ENCODE measurements around the gene PRSS56.
A peak's percentile ranks its signal among the peaks of the same experiment; 100 is the strongest.

The PRSS56 gene

DNA sequence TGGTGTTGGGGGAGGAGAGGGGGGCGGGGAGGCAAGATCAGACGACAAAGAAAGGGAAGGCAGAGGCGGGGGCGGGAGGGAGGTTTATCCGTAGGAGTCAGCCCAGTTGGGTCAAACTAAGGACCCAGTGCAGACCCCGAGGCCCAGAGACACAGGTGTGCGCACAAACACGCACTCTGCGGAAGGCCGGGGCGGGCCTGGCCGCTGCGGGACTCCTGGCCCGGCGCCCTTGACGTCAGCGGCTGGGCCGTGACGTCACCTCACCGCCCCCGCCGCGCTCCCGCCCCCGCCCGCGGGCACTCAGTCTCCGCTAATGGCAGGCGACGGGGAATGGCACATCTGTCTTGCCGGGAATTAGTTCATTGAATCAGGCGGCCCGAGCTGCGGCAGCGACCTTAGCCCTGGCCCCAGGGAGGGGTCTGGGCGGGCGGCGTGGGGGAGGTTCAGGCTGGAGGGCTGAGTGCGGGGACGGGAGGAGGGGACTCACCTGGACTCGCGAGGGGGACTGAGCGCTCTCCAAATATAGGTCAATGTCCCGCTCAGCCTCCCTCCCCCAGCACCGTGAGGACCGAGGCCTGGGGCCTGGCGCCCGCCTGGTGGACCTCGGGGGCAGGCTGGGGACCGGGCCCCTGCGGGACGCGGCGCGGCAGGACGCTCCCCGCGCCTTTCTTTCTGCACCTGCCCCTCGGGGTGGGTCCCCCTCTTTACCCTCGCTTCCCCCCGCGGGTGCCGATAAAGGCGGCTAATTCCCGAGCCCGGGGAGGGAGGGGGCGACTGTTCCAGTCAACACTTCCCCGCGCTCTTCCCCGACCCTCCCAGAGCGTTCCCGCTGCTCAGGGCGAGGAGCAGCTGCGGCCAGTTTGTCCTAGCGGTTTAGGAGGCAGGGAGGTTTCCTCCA lies 17.0 kb upstream of the PRSS56 start:
- peak; percentile 10 for DNase-seq

DNA sequence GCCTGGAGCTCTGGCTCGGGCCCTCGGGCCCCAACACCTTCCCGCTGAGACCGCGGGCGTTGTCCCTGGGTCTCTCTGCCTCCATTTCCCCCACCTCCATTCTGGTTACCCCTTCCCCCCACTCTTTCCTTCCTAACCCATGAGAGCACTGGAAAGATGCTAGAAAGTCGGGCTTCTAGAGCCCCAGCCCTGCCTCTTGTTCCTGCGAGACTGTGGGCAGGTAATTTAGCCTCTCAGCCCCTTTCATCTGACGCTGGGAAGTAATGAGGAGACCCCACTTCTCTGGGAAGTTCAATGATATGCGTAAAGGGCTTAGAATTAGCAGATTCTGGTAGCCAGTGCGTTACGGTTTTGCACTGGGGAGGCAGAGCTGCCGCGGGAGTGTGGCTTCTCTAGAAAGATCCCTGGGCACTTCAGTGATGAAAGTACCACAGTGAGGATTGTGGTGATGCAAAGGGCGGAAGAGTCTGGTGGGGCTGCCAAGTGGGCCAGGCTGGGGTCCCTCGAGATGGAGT lies 16.3 kb upstream of the PRSS56 start:
- no peak for DNase-seq

DNA sequence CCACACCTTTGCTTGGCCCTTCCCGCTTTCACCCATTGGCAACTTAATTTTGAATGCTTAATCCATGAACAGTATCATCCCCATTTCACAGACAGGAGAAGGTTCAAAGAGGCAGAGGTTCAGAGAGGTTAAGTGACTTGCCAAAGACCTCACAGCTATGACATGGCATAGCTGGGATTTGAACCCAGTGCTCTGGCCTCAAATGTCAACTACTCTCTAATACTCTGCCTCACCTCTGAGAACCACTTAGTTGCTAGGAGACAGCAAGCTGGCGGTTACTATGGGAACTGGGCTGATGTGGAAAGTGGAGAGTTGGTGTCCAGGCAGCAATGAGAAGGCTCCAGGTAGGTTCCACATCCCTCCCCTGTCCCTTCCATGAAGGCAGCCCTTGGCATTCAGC lies 15.8 kb upstream of the PRSS56 start:
- DNase-seq = no peak

DNA sequence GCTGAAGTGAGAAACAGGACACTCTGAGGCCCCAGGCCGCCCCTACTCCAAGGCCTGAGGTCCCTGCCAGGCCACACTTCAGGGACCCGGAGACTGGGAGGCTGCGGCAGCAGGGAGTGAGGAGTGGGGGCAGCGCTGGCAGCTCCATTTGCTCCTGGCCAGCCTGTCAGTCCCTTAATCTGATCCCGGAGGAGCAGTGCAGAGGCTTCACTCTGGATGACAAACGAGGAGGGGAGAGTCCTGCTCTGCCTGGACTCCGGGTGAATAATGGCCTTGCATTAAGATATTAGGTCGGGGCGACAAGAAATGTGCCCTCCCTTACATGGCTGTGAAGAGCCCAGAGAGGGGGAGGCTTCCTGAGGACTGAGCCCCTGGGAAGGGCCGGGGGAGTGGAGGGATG lies 14.3 kb upstream of the PRSS56 start:
- DNase-seq = no peak

DNA sequence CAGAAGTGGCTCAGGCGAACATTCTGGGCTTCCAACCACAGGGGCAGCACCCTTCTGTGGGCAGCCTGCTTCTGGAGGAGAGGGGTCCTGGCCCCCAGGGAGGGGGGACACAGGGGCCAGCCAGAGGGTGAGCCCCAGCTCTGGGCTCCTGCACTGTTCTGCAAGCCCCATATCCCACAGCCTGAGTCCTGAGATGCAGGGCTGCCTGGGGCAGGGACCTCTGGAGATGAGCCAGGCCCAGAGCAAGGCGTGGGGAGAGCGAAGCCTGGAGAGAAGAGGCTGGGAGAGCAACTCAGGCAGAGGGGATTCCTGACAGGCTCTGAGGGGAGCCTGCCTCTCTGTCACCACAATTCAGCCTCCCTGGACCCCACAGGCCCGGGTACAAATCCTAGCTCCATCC lies 13.5 kb upstream of the PRSS56 start:
- DNase-seq = no peak

DNA sequence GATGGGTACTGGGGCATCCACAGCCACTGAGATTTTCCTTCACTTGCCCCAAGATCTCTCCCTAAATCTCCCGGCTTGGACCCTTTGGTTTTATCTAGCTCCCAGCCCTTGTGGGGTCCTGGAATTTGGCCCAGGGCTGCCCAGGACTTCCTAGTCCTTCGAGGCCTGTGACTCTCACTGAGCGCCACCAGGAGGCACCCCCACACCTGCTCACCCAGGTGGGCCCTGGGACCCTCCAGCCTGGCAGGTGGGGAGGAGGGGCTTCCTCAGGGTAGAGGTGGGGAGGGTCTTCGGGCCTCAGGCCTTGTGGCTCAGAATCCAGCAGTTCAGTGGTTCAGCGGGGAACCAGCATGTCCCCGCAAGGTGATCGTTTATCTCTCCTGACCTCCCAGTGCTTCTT lies 11.9 kb upstream of the PRSS56 start:
- DNase-seq = no peak

DNA sequence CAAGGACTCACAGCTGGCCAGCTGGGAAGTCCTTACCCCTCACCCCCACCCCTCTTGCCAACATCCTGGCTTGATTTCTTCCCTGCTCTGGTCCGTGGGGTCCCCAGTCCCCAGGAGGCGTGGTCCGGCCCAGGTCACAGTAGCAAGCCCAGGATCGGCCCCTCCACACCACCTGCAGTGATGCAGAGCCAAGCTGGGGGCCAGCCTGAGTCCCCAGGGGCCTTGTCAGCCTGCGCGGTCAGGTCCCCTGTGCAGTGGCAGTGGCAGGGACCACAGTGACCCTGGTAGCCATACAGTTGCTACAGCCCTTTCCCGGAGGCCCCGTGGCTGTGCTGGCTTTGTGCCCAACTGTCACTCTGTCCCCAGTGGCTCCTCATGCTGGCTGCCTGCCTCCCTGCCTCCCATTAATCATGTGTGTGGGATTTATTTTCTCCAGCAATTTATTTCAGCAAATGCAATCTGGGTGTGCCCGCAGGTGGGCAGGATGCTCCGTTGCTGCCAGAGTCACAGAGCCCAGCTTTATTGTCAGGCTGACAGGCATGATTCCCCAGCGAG lies 8.8 kb upstream of the PRSS56 start:
- DNase-seq = no peak

DNA sequence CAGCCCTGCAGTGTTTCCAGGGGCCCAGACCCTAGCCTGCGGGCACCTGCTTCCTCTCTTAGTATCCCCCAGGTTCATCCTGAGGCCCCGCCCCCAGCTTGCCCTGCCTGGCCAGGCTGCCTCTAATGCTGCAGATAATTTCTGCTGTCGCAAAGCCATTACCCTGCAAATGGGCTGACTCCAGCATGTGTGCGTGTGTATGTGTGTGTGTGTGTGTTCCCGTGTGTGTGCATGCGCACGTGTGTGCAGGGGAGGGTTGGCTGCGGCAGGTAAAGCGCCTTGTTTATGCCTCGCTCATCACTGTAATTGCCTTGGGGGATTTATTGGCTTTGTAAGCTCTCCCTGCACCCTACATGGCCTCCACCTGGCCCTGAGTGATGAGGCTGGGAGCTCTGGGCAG lies 7.6 kb upstream of the PRSS56 start:
- DNase-seq = no peak

DNA sequence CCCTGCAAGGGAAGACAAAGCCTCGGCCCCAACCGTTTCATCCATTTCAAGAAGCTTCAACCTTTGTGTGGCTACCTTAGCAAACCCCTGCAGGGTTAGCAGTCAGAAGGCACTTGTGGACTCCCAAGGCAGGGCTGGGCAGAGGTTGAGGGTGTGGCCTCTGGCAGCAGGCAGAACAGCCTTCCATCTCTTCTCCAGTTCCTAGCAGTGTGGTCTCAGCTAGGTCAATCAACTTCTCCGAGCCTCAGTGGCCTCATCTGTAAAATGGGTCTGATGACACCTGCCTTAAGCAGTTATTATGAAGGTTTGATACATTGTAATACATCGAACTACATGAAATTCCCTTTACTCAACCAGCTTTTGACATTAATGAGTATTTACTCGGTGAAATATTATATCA lies 6.8 kb upstream of the PRSS56 start:
- no peak for DNase-seq

DNA sequence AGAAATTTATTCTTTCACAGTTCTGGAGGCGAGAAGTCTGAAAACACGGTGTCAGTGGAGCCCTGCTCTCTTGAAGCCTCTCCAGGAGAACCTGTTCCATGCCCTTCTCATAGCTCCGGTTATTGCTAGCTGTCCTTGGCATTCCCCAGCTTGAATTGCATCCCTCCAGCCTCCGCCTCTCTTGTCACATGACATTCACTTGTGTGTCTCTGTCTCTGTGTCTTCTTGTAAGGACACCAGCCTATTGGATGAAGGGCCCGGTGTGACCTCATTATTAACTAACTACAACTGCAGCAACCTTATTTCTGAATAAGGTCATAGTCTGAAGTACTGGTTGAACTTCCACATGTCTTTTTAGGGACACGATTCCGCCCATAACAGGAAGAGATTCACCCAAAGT lies 4.5 kb upstream of the PRSS56 start:
- DNase-seq = no peak

DNA sequence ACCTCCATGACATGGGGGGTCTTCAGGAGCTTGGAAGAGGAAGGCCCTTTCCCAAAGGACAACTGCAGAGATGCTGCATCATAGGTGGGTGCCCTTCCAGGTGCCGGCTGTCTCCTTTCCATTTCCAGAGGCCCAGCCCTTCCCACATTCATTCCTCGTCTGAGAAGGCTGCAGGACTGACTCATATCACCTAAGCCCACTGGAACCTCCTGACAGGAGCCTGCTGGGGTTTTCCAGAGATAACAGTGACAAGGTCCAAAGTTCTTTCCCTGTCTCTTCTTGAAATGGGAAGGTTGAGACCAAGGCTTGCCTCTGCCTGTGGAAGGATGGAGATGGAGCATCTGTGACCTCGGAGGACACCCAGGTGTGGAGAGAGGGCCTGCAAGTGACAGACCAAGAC lies 3.6 kb upstream of the PRSS56 start:
- DNase-seq = no peak

DNA sequence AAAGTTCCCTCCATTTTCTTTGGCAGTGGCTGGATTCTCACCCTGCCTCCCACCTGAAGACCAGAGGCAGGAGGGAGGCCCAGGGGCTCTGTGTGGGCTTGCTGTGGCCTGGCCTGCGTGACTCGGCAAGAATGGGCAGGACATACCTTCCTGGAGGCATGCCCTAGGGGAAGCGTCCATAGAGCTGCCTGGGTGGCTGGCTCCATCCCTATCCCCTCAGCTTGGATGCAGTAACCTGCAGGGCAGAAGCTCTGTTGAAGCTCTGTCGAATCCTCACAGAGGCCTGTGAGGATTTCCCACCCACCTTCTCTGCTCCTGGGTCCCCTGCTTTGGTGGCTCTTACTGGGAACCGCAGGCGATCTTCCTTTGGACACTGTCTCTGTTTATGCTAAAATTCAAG lies 1.3 kb upstream of the PRSS56 start:
- DNase-seq = no peak

DNA sequence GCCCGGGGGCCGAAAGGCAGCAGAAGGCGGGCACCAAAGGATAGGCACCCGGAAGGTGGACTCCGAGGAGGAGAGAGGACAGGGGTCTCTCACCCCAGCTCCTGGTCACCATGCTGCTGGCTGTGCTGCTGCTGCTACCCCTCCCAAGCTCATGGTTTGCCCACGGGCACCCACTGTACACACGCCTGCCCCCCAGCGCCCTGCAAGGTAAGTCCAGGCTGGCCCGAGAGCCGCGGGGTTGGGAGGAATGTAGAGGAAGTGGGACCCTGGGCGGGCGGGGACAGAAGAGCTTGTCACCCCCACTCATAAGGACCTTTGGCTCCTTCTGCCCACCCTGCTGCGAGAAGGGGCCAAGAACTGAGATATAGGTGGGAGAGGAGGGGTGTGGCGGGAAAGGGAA lies 301 bp downstream of the PRSS56 start:
- no peak for DNase-seq

DNA sequence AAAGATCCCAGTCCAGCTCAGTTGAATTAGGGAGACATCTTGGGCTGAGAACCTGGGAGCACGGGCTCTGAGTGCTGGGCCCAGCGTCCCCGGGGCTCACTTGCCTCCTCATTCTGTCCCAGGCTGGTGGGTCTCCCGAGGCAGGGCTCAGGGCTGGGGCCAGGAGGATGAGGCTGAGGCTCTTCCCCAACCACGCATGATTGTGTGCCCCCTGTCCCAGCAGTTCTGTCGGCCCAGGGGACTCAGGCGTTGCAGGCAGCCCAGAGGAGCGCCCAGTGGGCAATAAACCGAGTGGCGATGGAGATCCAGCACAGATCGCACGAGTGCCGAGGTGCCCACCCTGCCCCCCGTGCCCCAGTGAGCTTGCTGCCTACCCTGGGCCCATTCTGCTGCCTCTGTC lies 910 bp downstream of the PRSS56 start:
- DNase-seq = no peak

DNA sequence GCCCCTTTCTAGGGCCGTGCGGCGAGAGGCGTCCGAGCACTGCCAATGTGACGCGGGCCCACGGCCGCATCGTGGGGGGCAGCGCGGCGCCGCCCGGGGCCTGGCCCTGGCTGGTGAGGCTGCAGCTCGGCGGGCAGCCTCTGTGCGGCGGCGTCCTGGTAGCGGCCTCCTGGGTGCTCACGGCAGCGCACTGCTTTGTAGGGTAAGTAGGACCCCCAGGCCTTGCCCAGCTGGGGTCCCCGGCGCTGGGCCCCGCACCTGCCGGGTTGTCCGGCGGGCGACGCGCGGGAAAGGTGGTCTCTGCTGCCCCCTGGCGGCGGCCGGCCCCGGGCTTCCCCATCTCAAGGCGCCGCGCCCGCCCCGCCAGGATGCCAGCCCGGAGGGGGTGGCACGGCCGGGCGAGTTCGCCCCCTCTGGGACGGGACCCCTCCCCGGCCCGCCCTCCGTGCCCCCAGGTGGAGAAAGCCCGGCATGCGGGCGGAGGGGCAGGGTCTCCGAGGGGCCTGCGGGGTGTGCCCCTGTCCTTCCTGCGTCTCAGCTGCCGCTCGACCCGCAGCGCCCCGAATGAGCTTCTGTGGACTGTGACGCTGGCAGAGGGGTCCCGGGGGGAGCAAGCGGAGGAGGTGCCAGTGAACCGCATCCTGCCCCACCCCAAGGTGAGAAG lies 1.9 kb downstream of the PRSS56 start:
- no peak for DNase-seq

DNA sequence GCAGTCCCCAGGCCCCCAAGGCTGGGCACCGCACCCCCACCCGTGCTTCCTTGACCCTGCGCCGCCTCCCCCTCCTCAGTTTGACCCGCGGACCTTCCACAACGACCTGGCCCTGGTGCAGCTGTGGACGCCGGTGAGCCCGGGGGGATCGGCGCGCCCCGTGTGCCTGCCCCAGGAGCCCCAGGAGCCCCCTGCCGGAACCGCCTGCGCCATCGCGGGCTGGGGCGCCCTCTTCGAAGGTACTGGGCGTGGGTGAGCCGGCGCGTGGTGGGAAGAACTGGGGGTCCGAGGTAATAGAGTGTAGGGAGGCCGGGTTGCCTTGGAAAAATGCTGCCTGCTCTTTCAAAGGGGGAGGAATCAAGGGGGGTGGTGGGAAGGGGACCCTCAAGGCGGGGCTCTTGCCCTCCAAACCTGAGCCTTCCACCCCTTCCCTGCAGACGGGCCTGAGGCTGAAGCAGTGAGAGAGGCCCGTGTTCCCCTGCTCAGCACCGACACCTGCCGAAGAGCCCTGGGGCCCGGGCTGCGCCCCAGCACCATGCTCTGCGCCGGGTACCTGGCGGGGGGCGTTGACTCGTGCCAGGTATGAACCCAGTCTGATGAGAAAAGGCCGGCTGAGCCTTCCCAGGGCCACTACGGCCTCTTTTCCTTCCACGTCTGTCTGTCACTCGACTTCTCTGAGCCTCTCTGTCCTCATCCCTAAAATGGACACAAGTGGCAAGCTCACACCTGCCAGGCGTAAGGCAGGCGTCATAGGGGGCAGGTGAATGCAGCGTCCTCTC lies 2.6 kb downstream of the PRSS56 start:
- DNase-seq = no peak

DNA sequence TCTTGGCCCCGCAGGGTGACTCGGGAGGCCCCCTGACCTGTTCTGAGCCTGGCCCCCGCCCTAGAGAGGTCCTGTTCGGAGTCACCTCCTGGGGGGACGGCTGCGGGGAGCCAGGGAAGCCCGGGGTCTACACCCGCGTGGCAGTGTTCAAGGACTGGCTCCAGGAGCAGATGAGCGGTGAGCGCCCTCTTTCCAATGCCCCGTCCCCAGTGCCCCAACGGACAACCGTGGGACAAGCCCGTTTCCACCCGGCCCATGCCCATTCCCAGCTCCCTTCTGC lies 3.2 kb downstream of the PRSS56 start:
- no peak for DNase-seq

DNA sequence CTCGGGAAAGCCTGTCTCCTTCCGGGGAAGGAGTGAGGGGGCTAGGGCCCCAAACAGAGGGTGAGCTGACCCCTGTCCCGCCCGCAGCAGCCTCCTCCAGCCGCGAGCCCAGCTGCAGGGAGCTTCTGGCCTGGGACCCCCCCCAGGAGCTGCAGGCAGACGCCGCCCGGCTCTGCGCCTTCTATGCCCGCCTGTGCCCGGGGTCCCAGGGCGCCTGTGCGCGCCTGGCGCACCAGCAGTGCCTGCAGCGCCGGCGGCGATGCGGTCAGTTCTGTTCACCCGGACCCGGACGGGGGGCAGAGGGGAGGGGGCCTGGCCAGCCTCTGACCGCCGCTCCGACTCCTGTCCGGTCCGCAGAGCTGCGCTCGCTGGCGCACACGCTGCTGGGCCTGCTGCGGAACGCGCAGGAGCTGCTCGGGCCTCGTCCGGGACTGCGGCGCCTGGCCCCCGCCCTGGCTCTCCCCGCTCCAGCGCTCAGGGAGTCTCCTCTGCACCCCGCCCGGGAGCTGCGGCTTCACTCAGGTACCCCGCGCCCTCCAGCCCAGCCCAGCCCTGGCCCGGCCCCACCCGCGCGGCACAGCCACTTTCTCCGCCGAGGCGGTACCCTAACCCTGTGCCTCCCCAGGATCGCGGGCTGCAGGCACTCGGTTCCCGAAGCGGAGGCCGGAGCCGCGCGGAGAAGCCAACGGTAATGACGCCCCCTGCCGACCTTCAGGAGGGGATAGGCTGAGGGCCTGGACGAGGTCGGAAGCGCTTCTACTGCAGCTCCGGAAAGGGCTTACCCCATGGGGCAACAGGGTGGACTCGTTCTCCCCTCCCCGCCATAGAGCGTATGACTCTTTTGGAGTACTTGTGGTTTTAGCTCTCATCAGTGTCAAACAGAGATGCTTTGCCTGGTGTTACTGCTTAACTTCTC lies 3.8 kb downstream of the PRSS56 start:
- peak; percentile 2 for DNase-seq

DNA sequence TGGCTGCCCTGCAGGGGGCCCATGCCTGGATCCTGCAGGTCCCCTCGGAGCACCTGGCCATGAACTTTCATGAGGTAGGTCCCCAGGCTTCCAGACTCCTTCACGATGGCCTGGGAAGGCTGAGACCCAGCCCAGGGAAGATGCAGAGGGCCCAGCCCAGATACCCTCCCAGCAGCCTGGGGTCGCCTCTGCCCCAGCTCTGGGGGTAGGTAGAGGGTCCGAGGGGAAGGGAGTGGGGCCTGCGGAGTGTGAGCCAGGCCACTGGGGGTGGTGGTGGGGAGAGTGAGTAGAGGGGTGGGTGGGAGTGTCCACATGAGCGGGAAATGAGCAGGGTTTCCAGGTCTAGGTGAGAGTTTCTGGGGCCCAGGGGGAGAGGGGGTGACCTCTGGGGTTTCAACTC lies 4.6 kb downstream of the PRSS56 start:
- no peak for DNase-seq

DNA sequence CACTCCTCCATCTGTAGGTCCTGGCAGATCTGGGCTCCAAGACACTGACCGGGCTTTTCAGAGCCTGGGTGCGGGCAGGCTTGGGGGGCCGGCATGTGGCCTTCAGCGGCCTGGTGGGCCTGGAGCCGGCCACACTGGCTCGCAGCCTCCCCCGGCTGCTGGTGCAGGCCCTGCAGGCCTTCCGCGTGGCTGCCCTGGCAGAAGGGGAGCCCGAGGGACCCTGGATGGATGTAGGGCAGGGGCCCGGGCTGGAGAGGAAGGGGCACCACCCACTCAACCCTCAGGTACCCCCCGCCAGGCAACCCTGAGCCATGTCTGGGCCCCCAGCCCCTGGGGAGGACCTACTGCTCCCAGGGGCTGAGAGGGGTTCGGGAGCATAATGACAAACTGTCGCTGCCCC lies 5.0 kb downstream of the PRSS56 start:
- no peak for DNase-seq

DNA sequence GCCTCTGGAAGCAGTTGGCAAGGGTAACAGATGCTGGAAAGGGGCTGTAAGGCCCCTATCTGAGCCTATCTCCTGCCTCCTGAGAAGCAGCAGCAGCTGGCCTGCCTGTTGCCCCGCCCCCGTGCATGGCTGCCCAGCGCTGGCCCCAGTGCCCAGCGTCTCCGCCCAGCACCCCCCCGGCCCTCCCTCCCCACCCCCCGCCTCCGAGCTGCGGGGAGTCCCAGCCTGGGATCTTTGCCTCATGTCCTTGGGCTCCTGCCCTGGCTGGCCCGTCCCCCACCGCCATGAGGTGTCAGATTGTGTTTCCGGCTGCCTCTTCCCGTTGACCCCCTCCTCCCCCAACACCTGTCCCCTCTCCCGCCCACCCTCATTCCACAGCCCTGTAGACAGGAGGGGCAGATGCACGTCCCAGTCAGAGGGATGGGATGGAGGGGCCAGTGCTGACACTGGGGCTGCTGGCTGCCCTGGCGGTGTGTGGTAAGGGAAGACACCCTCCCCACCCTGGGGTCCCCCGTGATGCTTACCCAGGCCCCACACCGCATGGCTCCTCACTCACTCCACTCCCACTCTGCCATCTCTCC lies 5.7 kb downstream of the PRSS56 start, which contains the start of gene CHRND:
CHRND (plus strand) TSS at position 370 of the 581 bp plus-strand sequence; CDS start at position 426, 56 bp downstream.
- no peak for DNase-seq

Data from NCI-H1092 treated with DMSO at 0.1 percent for 48 hours (cell line).